GM10847 (cell line): ENCODE data around the gene LDLRAD4.

Source experiments
- POLR2A ChIP-seq: IDR thresholded peaks from 2 replicates; pipeline ENCODE4 v1.6.1; 2011; ENCODE audit not compliant: insufficient read length; ENCODE audit errors: extremely low read depth

LDLRAD4 gene

DNA sequence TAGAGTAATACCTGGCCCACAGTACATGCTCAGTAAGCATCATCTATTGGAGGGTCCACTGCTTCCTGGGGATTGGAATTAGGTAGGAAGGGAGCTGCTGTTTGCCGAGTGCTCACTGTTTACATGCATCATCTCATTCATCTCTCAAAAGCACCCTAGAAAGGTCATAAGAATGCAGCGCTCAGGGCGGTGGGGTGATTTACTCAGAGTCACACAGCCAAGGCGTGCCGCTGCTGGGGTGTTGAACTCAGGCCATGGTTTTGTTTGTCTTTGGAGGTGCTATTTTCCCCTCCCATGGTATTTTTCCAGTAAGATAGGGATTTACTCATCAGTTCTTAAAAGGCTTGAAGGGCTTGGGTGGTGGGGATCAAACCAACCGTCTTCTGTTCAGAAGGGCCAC is 227.5 kb downstream of the LDLRAD4 start:
- no peak for TF ChIP-seq POLR2A

DNA sequence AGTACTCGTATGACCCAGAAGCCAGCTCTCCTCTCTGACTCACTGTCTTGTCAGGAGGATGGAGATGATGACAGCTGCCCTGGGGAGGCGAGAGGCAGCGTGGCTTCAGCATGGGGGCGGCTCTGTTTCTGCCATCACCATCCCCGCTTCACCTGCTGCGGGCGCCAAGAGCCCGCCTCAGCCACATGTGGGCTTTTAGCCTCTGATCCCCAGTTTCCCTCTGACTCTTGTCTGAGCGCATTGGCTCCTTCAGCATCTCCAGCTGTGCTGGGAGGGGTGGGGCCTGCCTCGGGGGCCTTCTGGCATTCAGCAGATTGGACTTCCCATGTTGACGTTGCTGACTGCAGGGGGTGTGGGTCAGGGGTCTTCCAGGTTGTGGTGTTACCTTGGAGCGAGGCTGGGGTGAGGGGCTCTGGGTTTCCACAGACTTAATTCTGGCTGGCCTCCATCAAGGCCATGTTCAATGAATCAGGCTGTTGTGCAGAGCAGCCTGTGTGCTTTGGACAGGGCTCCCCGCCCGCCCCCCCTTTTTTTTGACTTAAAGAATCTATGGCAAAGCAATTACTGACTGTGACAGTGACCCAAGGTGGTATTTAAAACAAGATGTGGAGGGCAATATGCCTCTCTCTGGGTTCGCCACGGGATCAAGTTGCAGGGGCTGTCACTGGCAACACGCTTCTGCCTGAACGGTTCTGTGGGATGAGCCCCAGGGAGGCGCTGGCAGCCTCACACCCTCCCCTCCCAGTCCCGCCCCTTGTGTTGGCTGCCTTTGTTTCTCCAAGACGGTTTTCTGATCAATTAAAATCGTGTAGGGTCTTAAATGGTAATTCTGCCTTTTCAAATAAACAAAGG is 228.3 kb downstream of the LDLRAD4 start:
- TF ChIP-seq POLR2A = no peak

DNA sequence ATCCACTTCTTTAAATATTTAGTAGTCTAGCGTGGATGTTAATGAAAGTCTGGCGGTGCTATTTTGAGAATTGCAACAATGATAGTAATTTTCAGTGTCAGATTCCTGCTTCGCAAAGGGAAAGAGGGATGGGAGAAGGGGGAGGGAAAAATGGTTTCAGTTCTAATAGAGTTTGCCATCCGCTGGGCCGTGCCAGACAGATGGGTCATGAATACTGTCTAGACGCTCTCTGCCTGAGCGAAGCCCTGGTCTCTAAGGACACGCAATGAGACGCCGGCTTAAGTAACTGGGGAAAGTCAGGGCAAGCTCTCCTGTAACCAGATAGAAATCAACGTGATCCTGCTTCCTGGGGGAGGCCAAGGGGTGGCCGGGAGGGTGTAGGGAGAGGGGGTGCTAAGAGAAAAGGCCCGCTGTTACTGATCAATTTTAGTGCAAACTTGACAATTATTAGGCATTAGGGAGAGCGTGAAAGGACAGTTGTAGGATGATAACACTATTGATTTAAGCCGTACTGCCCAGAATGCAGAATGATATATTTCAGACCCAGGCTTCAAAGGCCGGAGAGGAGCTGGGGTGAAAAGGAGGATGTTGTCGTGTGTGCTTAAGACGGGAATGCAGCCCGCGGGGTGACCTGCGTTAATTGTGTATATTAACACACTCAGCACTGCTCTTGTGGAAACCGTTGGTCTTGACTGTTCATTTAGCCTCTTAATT is 229.2 kb downstream of the LDLRAD4 start:
- TF ChIP-seq POLR2A = no peak

DNA sequence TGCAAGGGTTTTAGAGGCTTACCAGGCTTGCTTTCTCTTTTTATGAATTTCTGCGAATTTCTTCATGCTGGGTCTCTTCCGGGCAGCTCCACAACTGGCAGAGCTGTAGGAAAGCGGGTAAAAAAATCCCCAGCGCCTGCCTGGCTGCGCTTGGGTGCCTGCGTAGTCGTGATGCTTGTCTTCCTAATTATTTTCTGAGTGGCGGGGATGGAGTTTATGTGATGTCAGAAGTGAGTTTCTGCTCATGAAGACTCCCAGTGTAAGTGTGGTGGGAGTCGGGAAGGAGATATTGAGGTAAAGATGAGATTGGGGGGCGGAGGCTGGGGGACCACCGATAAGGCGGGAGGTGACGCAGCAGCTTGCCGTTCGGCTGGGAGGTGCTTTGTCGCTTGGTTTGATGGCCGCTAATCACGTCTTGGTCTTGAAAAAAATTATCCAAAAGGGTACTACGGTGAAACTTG is 229.8 kb downstream of the LDLRAD4 start:
- no peak for TF ChIP-seq POLR2A

DNA sequence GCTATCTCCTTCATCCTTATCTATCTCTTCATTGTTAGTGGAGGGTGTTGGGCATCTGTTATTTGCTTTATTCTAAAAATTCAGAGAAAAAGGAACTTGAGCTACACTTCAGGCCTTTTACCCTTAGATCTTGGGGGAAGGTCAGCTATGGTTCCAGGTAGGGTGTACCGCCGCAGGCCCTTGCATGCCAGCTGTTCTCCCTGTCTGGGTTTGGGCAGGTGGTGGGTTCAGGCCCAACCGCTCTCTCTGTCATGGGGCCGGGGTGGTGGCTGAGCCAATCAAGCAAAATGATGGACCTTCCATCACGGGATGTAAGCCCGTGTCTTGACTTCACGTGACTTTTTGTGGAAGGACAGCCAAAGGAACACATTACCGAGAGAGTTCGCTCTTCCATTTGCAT is 231.1 kb downstream of the LDLRAD4 start:
- no peak for TF ChIP-seq POLR2A

DNA sequence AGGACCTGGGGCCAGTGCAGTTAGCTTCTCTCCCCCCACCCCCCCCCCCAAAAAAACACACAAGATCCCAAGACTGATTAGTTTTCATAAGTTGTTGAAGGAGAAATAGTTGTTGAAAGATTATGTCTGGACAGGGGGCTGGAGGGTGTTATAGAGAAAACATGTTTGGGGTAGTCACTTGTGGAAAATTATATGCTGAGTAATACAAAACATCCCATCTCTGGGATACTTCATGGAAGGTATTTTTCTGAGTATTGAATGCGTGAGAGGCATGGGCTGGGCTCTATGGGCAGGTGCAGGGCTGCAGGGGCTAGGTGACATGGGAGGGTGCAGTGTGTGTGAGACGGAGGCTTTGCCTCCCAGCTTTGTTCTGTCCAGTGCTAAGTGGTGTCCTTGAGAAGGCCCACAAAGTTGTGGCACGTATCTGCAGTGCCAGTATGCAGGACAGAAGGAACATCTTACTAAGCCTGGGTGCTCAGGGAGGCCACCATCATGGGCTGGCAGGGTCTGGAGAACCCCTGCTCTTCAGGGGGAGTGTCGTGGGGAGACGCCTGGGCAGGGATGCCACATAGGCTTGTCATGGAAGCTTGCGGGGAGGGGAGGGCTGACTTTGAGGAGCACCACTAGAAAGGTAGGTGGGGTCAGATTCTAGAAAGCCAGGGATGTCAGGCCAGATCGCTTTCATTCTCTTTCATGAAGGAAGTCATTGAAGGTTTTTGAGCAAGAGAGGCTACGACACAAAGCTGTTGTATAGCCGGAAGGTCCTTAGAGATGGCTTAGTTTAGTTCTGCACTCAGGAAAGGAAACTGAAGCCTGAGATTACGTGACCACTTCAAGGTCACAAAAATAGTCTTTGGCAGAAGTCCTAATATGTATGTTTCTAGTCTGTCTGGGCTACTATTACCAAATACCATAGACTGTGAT is 232.0 kb downstream of the LDLRAD4 start:
- no peak for TF ChIP-seq POLR2A

DNA sequence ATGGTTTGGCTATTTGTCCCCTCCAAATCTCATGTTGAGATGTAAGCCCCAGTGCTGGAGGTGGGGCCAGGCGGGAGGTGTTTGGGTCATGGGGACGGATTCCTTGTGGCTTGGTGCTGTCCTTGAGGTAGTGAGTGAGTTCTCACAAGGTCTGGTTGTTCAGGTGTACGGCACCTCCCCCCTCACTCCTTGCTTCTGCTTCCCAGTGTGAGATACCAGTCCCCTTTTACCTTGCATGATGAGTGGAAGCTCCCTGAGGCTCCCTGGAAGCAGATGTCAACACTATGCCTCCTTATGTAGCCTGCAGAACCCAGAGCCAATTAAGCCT is 232.6 kb downstream of the LDLRAD4 start:
- no peak for TF ChIP-seq POLR2A

DNA sequence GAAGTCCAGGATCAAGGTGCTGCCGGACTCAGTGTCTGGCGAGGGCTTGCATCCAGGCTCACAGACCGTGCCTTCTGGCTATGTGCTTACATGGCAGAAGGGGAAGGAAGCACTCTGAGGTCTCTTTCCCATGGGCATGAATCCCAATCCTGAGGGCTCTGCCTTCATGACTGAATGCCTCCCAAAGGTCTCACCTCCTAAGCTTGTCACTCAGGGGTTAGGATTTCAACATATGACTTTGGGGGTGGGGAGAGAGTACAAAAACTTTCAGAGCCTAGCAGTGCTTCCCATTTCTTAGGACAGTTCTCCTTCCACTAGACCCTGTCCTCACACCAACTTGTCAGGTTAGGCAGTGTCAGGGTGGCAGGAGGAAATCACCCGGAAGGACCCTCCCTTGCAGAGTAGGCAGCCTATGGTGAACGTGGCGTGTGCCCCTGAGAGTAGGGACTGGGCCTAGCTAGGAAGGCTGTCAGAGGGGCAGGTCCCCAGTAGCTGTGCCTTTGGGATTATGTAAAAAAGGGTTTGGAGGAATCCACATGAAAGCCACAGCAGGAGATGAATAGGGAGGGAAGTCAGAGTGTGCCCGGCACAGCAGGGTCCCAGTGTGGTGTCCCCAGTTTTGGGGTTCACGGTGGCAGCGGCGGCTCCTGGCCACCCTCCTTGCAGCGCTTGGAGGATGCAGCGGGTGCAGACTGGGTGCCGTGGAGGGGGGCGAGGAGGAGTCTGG is 233.3 kb downstream of the LDLRAD4 start:
- TF ChIP-seq POLR2A = no peak

DNA sequence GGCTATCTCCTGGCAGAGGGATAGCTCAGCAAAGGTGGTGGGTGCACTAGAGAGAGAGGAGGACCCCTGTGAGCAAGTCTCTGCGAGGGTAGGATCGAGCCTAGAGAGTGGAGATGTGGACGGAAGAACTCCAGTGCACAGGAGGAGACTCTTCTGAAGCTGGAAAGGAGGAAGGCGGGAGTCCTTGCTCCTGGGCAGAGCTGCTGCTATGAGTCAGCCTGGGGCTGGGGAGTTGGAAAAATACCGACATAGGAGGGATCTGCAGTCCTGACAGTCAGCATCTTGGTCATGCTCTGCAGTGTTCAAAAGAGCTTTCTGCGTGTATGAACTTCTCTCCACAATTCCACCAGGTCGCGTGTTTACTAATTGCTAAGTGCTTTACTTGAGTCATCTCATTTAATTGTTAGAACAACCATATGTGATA is 233.8 kb downstream of the LDLRAD4 start:
- TF ChIP-seq POLR2A = no peak

DNA sequence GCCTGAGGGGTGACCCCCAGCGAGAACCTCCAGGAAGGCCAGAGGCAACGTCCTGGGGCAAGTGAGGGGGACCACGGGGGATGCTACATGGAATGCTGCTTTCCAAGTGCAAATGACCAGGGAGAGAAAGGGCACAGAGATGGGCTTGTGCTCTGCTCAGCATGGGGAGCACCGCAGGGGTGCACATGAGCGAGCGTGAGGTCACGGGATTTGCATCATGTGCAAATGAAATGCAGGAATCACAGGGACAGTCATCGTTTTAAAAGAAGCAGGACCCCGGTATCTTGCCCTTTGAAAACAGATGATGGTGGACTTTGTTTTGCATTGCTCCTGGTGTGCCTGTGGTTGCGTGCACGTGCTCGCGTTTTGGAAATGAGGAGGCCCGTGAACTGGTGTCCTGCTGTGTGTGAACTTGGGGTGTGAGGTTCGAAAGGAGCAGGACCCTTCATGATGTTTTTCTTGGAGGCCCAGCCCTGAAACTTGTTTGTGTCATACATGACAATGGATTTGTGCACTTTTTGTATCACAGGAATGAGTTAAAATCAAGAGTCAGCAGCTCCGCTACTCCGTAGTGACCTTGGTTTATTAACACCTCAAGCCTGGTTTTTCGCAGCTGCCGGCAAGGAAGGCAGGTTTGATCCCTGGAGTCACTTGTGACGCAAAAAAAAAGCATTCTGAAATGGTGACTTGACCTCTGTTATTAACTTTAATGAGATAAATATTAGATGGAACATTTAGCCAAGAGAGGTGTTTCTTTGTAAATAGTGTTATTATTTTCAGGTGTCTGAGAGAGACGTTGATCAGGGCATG is 234.5 kb downstream of the LDLRAD4 start:
- TF ChIP-seq POLR2A = no peak

DNA sequence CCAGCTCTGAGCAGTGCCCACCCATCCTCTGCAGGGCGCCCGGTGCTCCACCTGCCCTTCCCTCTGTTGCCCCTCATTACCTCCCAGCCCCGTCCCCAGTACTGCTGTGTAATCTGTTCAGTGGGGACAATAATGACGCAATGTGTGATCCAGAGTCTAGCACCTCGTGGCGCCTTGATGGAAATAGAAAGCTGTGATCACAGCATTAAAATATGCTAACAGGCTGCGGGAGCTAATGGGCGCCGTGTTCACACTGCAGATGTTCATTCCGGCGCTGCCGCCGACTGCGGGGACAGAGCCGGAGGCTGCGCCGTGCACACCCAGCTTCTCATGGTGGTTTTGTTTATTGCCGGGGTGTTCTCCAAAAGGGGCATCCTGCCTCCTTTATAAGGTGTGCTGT is 235.2 kb downstream of the LDLRAD4 start:
- no peak for TF ChIP-seq POLR2A

DNA sequence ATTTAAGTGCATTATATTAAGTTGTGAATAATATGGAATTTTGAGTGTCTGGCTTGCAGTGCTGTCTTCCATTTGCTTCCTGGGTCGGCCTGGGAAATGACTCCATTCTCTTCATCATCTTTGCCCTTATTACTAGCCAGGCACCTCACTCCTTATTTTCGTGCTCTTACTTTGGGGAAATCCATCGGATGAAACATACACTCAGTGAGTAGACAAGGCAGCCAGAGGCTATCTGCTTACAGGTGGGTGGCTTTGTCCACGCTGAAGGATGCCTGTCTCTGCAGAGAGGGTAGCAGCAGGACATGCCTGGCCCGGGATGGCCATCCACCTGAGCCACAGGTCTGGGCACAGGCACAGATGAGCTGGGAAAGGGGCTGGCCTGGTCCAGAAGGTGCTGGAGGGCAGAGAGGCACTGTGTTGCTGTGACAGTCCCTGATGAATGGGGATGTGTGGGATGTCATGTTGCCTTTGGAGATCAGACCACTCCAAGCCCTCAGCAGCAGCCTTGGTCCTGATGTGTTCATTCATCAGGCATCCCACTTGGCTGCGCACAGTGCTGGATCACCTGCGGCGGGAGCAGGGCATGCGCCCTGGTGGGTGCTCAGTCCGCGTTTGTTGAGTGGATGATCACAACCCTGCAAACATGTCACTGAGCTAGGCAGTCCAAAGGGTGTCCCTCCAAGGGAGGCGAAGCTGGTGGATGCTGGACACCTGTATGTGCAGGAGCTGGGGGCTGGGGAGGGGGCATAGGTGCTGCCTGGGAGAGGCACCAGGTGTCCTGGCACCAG is 236.0 kb downstream of the LDLRAD4 start:
- TF ChIP-seq POLR2A = no peak

DNA sequence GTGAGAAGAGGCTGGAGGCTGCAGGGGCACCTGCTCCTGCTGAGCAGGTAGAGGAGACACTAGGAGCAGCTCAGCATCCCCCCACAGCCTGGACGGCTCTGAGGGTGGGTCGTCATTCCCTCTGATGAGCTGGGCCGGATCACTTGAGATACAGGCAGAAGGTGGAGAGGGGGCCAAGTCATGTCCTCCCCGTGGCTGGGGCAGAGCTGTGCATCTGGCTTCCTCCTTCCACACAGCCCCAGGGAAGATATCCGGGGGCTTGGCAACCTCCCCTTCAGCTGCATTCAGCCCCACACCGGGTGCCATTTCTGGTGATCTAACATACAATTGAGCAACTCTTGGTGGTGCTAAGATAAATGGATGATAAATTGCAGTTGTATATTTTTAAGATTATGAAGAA is 236.9 kb downstream of the LDLRAD4 start:
- no peak for TF ChIP-seq POLR2A

DNA sequence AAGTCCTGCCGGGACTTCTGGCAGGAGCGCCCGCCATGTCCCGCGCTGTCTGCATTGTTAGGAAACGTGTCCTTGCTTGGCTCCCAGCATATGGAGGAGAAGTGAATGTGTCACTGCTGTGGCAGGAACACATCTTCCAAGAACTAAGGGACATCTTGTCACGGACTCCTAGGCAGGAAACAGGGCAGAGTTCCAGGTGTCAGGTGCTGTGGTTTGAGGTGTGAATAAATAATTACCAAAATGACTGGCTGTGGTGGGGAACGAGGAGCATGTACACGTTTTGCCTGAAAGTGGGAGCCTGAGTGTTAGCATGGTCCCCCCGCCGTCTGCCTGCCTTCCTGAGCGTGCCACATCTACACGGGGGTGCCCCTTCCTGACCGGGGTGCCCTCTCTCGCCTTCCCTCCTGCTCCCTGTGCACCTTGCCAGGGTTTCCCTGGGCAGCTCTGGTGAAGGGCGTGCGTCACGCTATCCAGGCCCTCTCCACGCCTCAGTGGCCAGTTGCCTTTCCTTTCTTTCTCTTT is 237.5 kb downstream of the LDLRAD4 start:
- TF ChIP-seq POLR2A = no peak
